Brain microvascular endothelial cell (primary cell): ENCODE measurements around the gene C19orf47.
A peak's percentile ranks its signal among the peaks of the same experiment; 100 is the strongest.

Experiments used
- DNase-seq: peaks from one replicate; pipeline ENCODE4 v3.0.0-alpha.2; 2020
- H3K27ac ChIP-seq: fragments of 250-450 bp; sonication (Bioruptor Pico); 2 replicates; pipeline ENCODE4 v1.5.1; 2020; ENCODE audit warnings: mild to moderate bottlenecking, moderate library complexity
- H3K27me3 ChIP-seq: fragments of 250-450 bp; sonication (Bioruptor Pico); replicated peaks from 2 replicates; pipeline ENCODE4 v1.5.1; 2020; ENCODE audit warnings: mild to moderate bottlenecking
- H3K36me3 ChIP-seq: fragments of 250-450 bp; sonication (Bioruptor Pico); replicated peaks from 2 replicates; pipeline ENCODE4 v1.5.1; 2020; ENCODE audit warnings: mild to moderate bottlenecking
- H3K4me3 ChIP-seq: 2 replicates; pipeline ENCODE4 v1.5.1; 2011; ENCODE audit warnings: low read depth, mild to moderate bottlenecking, control low read depth, low read length, moderate library complexity
- CTCF ChIP-seq: IDR thresholded peaks from 2 replicates; pipeline ENCODE4 v1.5.1; 2011; ENCODE audit warnings: low read depth, mild to moderate bottlenecking, moderate library complexity, low read length, control low read depth, inconsistent platforms; ENCODE audit errors: missing control alignments
- in situ Hi-C: cut with HindIII; loops from 2 replicates; pipeline ENCODE4 v1.10.0; 2017; ENCODE audit warnings: low sequenced_read_pairs, low pct_ligation_motif_present

Gene C19orf47

GRCh38 chr19:40388481-40388880 lies 40.3 kb upstream of the C19orf47 start:
- H3K27ac ChIP-seq = no peak overlapping the region
- H3K27me3 ChIP-seq = no peaks in the 10 kb centered on the region
- H3K36me3 ChIP-seq = no peaks in the 10 kb centered on the region
- no peak overlapping the region for H3K4me3 ChIP-seq
- no peak for DNase-seq
- TF ChIP-seq CTCF = no peak
- in situ Hi-C loops = no loop called here

GRCh38 chr19:40387155-40387554 lies 39.0 kb upstream of the C19orf47 start:
- no peak for DNase-seq
- no peaks in the 10 kb centered on the region for H3K27me3 ChIP-seq
- H3K36me3 ChIP-seq = no peaks in the 10 kb centered on the region
- H3K27ac ChIP-seq = no peak overlapping the region
- no peak for TF ChIP-seq CTCF
- in situ Hi-C loops = no loop called here
- no peak overlapping the region for H3K4me3 ChIP-seq

- Histone ChIP-seq H3K27me3 (no peaks in the 10 kb centered on the region), H3K4me3 (no peak overlapping the region), H3K27ac (no peak overlapping the region), H3K36me3 (peaks cover 4% of the 10 kb centered on the region)
- in situ Hi-C loops = no loop called here
- TF ChIP-seq CTCF = no peak
- no peak for DNase-seq
These were observed 35.6 kb upstream of the C19orf47 start for GRCh38 chr19:40383668-40384248.

GRCh38 chr19:40381321-40381720 lies 33.1 kb upstream of the C19orf47 start:
- Histone ChIP-seq H3K4me3 (no peak overlapping the region), H3K27ac (no peak overlapping the region), H3K36me3 (peaks cover 13% of the 10 kb centered on the region), H3K27me3 (no peaks in the 10 kb centered on the region)
- no peak for DNase-seq
- in situ Hi-C loops = no loop called here
- TF ChIP-seq CTCF = peak; percentile 40

GRCh38 chr19:40380199-40381037 lies 32.2 kb upstream of the C19orf47 start:
- no peak for DNase-seq
- Histone ChIP-seq H3K36me3 (peaks cover 13% of the 10 kb centered on the region), H3K27me3 (no peaks in the 10 kb centered on the region), H3K4me3 (no peak overlapping the region), H3K27ac (no peak overlapping the region)
- TF ChIP-seq CTCF = no peak
- in situ Hi-C loops = no loop called here
